ENCODE measurements around the gene TBL1X. TPM values are rescaled to one million over a fixed set of nuclear protein-coding genes. Genes with fewer than 3 reads are reported as not detected.

Gene TBL1X
- total and polyA plus RNA-seq, 7 donors = 6.5 to 25.8 (median 16.1) TPM

- TF ChIP-seq POLR2AphosphoS5 (IDR thresholded peaks at IDR 0.05) (peak in 1 of 4 donors; percentile 61), POLR2A (IDR thresholded peaks at IDR 0.05) (no peak)
- Histone ChIP-seq H3K27me3 (no peaks in the 10 kb centered on the region), H3K36me3 (no peaks in the 10 kb centered on the region), H3K4me1 (peaks cover 0 to 25% (median 5%) of the 10 kb centered on the region in 4 donors), H3K9me3 (no peaks in the 10 kb centered on the region), H3K4me3 (no peak overlapping the region), H3K27ac (peak overlapping the region in 2 of 4 donors; percentile 59 to 62)
- peak; percentile 73 for DNase-seq
- WGBS, 2 donors = 59 to 80% methylated on average over 6 of the region's 6 CpGs
- intact Hi-C loops (cut with DNase I) = loop anchor here (10.0 kb wide), 1 partner anchor 110 kb away; no protein-coding TSS in a partner anchor
These were observed 179.5 kb downstream of the TBL1X start for GRCh38 chrX:9644335-9644734.

DNA sequence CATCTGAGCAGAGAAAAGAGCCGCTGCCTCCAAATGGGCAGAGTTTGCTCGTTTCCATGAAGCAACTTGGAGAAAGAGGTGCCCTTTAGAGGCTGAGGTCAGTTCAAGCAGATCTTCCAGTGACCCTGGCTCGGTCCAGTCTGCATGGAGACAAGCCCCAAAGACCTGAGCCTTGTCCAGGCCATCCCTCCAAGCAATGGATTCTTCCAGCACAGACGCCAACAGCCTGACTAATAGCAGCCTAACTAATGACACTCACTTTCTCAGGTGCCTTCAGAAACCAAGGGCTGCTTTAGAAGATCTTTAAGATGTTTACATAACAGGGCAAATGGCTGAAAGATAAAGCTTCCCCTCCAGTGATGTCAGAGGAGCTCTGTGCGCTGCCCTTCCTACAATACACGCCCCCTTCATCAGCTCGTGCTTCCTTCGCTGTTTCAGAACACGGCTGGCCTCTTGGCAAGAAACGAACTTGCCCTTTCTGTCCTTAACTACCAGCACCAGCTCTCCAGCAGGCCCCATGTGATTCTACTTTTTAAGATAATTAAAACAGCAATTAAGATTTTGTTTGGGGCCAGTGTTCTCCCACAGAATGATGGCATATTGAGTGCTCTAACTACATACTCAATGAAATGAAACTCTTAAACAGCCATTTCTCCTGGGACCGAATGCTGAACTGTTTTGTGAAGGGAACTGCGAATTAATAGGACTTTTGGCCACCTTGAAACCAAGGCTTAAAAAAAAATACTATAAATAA lies 181.8 kb downstream of the TBL1X start:
- intact Hi-C loops (cut with DNase I) = loop anchor here (10.0 kb wide), 1 partner anchor 112 kb away; no protein-coding TSS in a partner anchor
- no peak for DNase-seq
- no peak overlapping the region for H3K4me3 ChIP-seq
- H3K36me3 ChIP-seq = no peaks in the 10 kb centered on the region
- WGBS, 2 donors = 85 to 91% methylated on average over 12 of the region's 12 CpGs
- H3K4me1 ChIP-seq = peaks cover 0 to 26% (median 5%) of the 10 kb centered on the region in 4 donors
- TF ChIP-seq EP300 (IDR thresholded peaks at IDR 0.05) = no peak
- peak in 1 of 4 donors; percentile 21 for TF ChIP-seq POLR2AphosphoS5 (IDR thresholded peaks at IDR 0.05)
- no peaks in the 10 kb centered on the region for H3K9me3 ChIP-seq
- peak overlapping the region; percentile 59 to 75 (median 70) for H3K27ac ChIP-seq
- H3K27me3 ChIP-seq = no peaks in the 10 kb centered on the region

DNA sequence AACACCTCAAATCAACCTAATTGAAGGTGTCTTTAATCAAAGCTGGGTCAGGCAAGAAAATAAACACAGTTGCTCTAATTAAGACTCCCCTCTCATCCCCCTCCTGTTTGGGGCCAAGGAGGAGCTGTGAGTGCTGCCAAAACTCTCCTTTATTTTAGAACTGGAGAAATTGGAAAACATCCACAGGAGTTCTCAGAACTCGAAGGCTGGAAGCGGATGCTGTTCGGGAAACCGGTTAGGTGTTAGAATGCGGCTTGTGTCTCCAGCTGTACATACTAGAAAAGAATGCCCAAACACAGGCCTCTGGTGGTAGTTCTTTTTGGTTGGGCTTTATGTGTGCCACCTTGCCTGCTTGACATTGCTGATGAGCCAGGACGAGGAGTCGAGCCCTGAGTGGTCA lies 182.6 kb downstream of the TBL1X start:
- Histone ChIP-seq H3K27me3 (no peaks in the 10 kb centered on the region), H3K36me3 (no peaks in the 10 kb centered on the region), H3K4me3 (no peak overlapping the region), H3K27ac (peak overlapping the region; percentile 59 to 75 (median 70)), H3K9me3 (no peaks in the 10 kb centered on the region), H3K4me1 (peaks cover 0 to 30% (median 5%) of the 10 kb centered on the region in 4 donors)
- TF ChIP-seq POLR2AphosphoS5 (IDR thresholded peaks at IDR 0.05) (no peak), EP300 (IDR thresholded peaks at IDR 0.05) (no peak), POLR2A (IDR thresholded peaks at IDR 0.05) (no peak), CTCF (IDR thresholded peaks at IDR 0.05) (no peak)
- 77 to 80% methylated on average over 7 of the region's 7 CpGs for WGBS, 2 donors
- intact Hi-C loops (cut with DNase I) = loop anchor here (10.0 kb wide), 1 partner anchor 113 kb away; no protein-coding TSS in a partner anchor
- no peak for DNase-seq

- peak overlapping the region in 1 of 4 donors; percentile 11 for H3K27ac ChIP-seq
- TF ChIP-seq POLR2AphosphoS5 (IDR thresholded peaks at IDR 0.05) = no peak
- TF ChIP-seq CTCF (IDR thresholded peaks at IDR 0.05) = no peak
- TF ChIP-seq POLR2A (IDR thresholded peaks at IDR 0.05) = no peak
- no peak for TF ChIP-seq EP300 (IDR thresholded peaks at IDR 0.05)
- intact Hi-C loops (cut with DNase I) = no loop called here
These were observed 185.2 kb downstream of the TBL1X start for GRCh38 chrX:9650091-9650490.

GRCh38 chrX:9651737-9652136 lies 186.9 kb downstream of the TBL1X start:
- H3K27me3 ChIP-seq = no peaks in the 10 kb centered on the region
- TF ChIP-seq CTCF (IDR thresholded peaks at IDR 0.05) (no peak), POLR2AphosphoS5 (IDR thresholded peaks at IDR 0.05) (no peak), POLR2A (IDR thresholded peaks at IDR 0.05) (no peak), EP300 (IDR thresholded peaks at IDR 0.05) (no peak)
- WGBS, 2 donors = 39 to 77% methylated on average over 9 of the region's 9 CpGs
- intact Hi-C loops (cut with DNase I) = no loop called here
- no peak for DNase-seq
- peaks cover 0 to 38% (median 9%) of the 10 kb centered on the region in 4 donors for H3K4me1 ChIP-seq
- no peak overlapping the region for H3K27ac ChIP-seq
- H3K9me3 ChIP-seq = no peaks in the 10 kb centered on the region
- H3K36me3 ChIP-seq = no peaks in the 10 kb centered on the region
- H3K4me3 ChIP-seq = no peak overlapping the region

More at GRCh38 chrX:9650091-9650490, 185.2 kb downstream of the TBL1X start:
- no peak for DNase-seq
- 80 to 82% methylated on average over 3 of the region's 3 CpGs for WGBS, 2 donors
- H3K9me3 ChIP-seq = no peaks in the 10 kb centered on the region
- peaks cover 0 to 27% (median 5%) of the 10 kb centered on the region in 4 donors for H3K4me1 ChIP-seq
- H3K36me3 ChIP-seq = no peaks in the 10 kb centered on the region
- H3K4me3 ChIP-seq = no peak overlapping the region
- H3K27me3 ChIP-seq = no peaks in the 10 kb centered on the region
